Measurements from ENCODE around the gene OPA3. TPM values are rescaled to one million over a fixed set of nuclear protein-coding genes. Genes with fewer than 3 reads are reported as not detected.

Gene OPA3
- total RNA-seq, 1 donor from 2014 or later, result 12.5 TPM

DNA sequence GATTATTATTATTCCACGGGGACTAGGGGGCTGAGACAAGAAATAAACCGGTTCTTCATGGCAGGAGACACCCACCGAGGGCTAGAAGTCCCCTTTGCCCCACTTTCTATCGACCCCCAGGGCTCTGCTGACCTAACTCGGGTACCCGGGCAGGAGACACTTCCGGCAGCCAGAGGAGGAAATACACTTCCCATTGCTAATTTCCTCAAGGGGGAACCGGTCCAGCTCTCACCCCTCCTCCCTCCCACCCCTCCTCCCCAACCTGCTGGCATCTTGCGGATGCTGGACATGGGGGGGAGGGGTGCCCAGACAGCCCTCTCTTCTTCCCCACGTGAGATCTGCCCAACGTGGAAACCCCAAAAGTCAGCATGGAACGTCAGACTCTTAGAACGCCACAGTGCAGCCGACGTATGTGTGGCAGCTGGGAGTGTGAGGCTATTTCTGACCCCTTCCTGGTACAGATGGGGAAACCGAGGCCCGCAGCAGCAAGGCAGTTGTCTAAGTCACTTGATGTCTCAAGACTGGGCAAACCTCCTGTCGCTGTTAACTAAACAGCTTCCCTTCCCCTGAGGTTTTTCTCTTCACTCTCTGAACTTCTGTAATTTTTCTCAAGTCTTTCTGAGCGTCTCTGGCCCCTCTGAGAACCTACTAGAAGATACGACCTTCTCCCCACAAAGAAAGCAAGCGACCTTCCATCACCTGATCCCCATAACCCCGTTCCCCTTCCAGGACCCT lies 13.8 kb upstream of the OPA3 start:
- no peak for DNase-seq (ENCODE audit: low spot score)

DNA sequence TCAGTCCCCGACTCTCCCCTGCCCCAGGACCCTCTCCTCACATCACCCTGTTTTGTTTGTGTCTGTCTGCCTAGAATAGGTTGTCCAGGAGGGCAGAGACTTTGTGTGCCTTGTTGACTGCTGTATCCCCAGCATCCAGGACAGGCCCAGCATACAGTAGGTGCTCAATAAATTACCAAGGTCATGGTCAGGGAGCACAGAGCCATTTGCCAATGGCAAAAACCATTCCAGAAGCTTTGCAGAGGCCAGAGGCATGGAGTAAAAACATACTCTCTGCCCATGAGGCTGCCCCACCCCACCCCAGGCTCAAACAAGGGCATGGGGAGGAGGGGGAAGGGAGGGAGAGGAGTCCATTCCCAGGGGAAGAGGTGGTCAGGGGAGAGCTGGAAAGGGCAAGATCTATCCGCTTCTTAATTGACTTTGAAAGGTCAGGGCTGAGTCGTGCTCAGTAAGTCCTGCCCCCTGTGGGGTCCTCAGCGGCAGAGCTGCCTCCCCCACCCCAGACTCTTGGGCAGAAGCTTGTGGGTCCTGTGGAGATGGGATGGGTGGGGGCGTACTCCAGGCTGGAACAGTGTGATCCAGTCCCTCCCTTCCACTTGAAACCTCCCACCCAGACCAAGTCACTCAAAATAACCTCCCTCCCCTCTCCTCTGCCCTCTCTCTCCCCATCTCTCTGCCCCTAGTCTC lies 13.0 kb upstream of the OPA3 start:
- no peak for DNase-seq (ENCODE audit: low spot score)

DNA sequence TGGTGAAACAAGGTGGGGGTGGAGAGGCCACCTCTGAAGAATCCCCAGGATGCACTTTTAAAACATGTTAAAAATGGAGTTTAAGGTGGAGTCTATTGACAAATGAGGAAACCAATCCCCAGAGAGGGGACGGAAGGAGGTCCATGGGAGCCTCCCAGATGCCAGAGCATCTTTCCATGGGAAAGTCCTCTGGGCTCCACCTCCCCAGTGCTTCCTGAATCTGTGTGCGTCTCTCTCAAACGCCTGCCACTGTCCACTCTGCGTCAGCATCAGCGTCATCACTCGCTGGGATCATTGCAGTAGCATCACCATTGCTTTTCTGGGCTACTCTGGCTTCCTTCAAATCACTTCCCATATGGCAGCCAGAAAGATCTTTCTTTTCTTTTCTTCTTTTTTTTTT lies 11.2 kb upstream of the OPA3 start:
- no peak for DNase-seq (ENCODE audit: low spot score)

DNA sequence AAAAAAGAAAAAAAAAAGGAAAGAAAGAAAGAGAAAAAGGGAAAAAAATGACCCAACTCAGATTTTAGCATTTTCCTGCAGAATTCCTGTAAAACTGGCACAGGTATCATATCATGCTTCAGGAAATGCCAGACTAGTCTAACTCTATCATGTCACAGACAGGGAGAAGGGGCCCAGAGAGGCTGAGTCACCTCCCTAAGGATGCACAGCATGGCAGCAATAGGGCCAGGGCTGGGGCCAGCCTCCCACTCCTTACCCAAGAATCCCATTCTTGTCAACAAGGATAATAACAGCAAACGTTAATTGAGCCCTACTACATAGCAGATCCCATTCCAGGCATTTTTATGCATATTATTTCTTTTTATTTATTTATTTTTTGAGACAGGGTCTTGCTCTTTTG lies 8.9 kb upstream of the OPA3 start:
- DNase-seq (ENCODE audit: low spot score), result no peak

DNA sequence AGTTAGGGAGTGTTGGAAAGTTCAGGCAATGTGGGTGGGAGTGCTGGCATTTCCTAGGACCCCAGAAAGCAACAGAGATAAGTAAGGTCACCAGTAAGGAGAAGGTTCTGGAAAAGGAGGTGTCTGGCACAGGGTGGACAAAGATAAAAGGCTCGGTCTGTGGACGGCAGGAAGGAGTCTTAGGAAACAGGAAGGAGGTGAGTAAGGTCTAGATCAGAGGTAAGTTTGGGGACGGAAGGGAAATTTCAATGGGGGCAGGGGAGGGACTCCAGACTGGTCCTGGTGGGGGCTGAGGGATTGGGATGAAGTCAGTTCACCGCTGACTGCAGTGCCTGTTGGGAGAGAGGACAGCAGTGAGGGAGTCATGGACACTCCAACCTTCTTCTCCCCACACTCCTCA lies 7.8 kb upstream of the OPA3 start:
- no peak for DNase-seq (ENCODE audit: low spot score)

DNA sequence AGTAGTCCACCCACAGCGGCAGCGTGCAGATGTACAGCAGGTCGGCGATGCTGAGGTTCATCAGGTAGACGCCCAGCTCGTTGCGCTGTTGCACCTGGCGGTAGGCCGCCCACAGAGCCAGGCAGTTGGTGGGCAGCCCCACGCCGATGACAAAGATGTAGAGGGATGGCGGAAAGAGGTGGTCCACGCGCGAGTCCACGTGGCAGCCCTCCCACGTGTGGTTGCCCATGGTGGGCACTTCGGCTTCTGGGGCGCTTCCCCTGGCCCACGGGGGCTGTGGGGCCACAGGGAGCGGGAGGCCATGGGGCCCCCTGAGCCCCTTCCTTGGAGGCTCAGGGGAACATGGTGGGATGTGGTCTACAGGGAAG lies 7.0 kb upstream of the OPA3 start:
- no peak for DNase-seq (ENCODE audit: low spot score)

DNA sequence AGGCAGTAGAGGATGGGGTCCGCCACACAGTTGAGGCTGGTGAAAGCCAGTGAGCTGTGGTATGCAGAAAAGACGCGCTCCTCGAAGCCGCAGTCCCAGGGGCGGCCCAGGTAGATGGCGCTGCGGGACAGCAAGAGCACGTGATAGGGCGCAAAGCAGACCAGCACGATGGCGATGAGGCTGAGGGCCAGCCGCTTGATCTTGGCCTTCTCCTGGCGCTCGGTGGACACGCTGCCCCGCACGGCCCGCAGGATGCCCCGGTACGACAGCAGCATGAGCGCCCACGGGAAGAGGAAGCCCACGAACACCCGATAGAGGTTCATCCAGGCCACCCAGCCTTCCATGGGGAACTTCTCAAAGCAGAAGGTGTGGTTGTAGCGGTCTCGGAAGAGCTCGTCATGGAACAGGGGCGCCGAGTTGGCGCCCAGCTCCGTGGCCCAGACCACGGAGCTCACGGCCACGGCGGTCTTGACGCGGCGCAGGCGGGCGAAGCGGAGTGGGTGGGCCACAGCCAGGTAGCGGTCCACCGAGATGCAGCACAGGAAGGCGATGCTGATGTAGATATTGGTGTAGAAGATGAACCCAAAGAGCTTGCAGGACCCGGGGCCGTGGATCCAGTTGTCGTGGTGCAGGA lies 6.5 kb upstream of the OPA3 start:
- DNase-seq (ENCODE audit: low spot score), result no peak

DNA sequence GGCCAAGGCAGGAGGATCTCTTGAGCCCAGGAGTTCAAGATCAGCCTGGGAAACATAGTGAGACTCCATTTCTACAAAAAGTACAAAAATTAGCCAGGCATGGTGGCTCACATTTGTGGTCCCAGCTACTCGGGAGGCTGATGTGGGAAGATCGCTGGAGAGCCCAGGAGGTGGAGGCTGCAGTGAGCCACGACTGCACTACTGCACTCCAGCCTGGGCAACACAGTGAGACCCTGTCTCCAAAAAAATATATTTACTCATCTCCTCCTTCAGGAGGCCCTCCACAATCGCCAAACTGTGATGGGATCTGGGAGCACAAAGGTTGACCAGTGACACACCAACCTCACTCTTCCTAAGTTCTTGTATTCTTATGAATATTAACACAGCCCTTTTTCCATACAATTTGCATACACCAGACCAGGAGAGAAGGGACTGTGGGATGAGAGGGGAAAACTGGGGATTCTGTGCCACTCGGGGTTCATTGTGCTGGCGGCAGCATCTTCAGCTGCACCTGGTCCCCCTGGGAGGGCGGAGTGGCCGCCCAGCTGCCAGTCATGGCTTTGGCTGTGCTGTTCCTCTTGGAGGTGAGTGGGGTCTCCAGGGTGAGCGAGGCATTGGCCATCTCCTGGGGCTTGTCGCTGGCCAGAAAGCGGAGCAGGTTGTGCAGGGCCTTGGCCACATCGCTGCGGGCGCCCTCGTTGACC lies 5.8 kb upstream of the OPA3 start:
- no peak for DNase-seq (ENCODE audit: low spot score)

DNA sequence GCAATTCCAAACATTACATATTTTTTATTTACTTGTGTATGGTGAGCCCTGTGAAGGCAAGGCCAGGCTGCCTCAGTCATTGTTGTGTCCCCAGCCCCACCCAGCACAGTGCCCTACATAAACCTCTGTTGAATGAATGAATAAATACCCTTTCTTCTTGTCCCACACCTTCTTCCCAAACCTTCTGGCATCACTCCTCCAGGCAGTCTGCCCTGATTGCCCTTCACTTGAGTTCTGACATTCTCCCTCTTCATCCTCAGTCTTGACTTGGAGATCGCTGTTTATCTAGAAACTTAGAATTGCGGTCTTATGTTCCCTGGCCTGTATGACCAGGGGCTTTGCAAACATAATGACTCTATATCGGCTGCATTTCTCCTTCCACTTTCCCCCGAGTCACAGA lies 5.2 kb upstream of the OPA3 start:
- no peak for DNase-seq (ENCODE audit: low spot score)

DNA sequence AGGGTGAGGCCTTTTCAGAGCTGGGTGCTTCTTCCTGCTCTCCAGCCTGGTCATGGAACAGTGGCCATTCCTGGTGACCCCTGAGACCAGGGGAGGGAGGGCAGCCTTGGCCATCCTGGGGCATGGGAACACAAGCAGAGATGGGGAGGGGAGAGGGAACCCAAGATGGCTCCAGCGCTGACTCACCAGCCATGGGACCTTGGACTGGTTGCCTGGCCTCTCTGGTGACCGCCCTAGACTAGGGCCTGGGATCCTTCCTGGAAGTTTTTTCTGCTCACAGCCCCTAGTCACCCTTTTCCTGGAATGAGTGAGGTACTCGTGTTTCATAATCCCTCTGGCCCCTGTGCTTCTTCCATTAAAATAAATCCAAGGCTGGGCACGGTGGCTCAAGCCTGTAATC lies 3.3 kb upstream of the OPA3 start:
- no peak for DNase-seq (ENCODE audit: low spot score)

DNA sequence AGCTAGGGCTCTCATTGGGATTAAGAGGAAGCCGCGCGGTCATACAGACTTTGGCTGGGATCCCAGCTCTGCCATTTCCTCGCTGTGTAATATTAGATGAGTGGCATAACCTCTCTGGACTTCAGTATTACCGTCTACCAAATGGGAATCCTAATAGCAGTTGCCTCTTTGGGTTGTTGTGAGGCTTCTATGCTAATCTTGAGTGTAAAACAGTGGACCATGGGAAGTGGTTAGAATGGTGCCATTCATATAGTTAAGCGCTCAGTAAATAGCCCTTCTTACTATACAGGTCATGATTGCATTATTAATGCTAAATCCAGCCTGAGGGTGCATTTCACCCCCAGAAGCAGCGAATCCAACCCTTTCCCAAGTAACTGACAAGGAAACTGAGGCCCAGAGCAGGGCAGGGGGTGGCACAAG lies 566 bp upstream of the OPA3 start:
- no peak for DNase-seq (ENCODE audit: low spot score)

DNA sequence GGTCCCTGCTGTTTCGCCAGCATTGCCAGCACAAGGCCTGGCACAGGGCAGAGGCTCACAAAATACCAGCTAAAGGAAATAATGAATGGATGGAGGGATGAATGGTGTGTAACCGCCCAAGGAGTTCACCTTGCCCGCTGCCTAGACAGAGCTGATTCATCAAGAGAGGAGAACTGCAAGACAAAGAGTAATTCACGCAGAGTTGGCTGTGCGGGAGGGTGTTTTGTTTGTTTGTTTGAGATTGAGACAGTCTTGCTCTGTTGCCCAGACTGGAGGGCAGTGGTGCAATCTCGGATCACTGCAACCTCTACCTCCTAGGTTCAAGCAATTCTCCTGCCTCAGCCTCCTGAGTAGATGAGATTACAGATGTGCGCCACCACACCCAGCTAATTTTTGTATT lies 3.0 kb downstream of the OPA3 start:
- DNase-seq (ENCODE audit: low spot score), result no peak

DNA sequence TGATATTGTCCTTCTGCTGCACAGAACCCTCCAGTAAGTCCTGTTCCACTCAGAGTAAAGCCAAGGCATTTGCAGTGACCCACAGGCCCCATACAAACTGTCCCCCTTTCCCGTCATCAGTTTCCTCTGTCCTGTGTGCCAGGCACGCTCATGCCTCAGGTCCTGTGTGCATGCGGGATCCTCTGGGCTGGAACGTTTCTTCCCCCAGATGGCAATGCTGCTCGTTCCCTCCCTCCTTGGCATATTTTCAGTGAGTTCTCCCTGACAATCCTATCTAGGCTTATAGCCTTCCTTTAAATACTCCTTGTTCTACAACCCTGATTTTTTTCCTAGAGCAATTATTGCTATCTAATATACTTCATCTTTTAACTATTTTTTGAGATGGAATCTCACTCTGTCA lies 5.7 kb downstream of the OPA3 start:
- DNase-seq (ENCODE audit: low spot score), result no peak

DNA sequence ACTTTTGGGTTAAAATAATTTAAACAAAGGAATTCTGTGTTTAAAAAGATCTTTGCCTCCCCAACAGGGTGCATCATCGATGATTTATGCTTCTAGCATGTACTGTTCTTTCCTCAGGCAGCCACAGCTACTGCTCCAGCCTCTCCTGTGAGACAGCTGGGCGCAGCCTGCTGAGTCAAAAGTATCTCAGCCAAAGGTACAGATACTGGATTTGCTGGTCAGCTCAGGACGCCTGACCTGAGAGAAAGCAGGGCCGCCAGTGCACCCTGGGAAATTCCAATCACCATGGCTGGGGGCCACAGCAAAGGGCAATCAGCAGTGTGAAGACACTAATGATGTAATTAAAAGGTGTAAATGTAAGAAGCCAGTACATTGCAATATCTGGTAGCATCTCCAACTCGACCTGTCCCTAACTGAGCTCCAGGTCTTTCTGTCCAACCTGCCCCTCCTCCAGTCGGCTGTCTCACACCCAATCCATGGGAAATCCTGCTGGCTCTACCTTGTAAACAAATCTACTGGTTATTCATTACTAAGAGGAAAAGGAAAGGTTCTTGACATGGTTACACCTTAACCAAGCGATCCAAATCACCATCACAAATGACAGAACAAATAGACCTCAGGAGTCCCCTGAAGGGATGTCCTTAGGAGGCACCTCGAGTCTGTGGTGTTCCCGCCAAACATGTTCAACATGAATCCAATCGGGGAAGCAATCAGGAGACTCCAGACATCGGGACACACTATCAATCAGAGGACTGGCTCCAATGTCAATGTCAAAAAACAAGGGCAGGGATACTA lies 7.3 kb downstream of the OPA3 start:
- no peak for DNase-seq (ENCODE audit: low spot score)

DNA sequence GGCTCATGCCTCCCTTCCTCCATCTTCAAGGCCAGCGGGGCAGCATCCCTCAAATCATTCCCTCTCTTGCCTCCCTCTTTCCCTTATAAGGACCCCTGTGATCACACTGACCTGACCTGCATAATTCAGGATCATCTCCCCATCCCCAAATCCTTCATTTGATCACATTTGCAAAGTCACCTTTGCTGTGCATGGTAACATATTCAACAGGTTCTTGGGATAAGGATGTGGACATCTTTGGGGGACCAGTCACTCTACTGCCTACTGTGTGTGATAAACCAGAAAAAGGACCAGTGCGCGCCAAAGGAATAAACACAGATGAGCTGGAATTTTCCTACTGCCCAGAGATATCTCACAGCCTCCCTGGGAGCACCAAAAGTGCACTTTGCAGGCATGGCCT lies 7.9 kb downstream of the OPA3 start:
- no peak for DNase-seq (ENCODE audit: low spot score)

DNA sequence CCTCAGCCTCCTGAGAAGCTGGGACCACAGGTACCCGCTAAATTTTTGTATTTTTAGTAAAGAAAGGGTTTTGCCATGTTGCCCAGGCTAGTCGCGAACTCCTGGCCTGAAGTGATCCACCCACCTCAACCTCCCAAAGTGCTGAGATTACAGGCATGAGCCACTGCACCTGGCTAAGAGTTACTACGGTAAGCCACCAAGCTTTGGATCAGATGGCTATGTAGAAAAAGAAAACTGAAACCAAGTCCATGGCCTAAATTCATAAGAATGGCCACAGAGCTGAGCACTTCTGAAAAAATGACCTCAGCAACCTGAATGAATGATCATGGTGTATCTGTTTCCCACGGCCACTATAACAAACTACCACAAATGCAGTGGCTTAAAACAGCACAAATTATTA lies 9.4 kb downstream of the OPA3 start:
- DNase-seq (ENCODE audit: low spot score), result no peak

DNA sequence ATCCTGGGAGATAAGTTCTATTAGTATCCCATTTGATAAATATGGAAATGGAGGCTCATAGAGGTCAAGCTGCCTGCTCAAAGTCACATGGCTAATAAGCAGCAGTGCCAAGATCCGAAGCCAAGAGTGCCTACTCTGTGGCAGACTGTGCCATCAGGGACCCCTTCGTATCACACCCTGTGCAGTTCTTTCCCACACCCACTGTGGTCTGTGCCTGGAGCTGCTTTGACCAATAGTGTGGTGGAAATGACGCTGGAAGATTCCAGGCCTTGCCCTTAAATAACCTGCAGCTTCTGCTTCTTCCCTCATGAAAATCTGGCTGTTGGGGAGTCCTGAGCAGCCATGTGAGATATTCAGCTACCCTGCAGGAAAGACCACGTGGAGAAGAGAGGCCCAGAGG lies 10.1 kb downstream of the OPA3 start:
- no peak for DNase-seq (ENCODE audit: low spot score)

DNA sequence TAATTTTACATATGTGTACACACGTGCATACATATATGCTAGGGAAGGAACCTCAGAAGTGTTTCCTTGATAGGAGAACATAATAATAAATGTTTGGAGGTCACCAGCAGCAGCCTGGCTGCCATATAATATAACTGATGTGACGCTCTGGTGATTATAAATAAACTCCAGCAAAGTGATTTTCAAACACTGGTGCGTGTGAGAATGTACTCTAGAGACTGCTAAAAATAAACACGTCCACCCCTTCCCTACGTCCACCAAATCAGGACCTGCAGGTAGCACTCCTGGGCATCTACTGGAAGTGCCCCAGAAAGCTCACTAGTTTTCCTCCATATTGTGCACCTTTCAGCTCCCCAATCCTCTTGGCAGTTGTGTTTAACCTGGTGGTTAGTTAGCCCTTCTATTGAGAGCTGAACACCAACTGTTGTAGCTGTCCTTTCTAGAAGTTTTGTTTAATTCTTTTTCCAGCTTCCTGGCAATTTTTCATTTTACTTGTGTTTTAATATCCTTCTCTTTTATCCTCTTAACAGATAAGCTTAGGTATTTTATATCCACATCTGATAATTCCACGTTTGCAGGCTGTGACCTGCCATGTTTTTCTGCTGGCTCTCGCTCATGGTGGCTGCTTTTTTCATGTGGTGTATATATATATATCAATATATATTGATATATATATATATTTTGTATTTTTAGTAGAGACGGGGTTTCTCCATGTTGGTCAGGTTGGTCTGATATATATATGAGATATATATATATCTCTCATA lies 13.0 kb downstream of the OPA3 start:
- no peak for DNase-seq (ENCODE audit: low spot score)

DNA sequence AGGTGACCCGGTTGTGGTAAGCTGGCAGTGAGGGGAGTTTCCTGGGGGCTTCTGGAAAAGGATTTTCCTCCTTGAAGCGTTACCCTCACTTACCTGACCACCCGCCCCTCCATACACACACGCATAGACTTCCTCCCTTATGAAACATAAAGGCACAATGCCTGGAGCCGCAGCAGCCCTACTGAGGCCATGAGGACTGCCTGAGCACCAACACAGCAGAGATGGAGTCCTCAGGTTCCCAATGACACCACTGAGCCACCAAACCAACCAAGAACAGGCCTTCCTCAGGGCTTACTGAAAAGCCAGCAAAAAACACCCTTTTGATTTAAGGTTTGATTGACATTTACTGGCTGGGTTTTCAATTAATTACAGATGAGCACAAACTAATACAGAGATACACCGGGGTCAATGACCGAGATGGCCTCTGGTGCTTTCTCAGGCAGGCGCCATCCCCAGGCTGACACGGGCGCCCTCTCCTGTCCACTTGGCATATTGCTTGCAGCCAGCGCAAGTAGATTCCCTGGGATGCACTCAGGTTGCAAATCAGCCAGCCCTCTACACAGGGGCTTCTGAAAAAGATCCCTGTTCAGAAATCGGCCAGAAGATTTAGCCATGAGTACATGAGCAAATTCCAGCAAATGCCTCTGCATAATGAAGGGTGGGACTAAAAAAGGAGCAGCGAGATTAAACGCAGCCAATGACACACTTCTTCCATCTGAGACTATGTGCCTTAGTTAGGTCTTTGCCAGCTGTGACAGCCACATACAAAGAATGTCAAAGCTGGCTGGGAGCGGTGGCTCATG lies 14.8 kb downstream of the OPA3 start:
- no peak for DNase-seq (ENCODE audit: low spot score)

DNA sequence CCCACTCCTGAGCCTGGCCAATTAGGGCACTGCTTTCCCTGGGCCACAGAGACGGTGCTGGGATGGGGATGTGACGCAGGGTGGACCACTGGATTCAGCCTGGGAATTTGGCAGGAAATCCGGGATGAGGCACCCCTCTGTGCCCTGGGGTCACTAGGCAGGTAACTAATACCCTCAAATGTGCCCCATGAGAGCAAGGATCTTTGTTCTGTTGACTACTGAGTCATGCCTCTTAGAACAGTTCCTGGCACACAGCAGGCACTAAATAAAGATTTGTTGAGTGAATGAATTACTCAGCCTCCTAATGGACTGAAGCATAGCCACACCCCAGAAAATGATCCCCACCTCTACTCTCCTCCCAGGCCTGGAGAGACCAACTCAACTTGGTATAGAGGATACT lies 15.9 kb downstream of the OPA3 start:
- DNase-seq (ENCODE audit: low spot score), result no peak

All from mesenteric fat pad (tissue), 1 donor.